NCI-H446 treated with DMSO at 0.1 percent for 48 hours (cell line): Measurements from ENCODE around the gene MEF2C.
A peak's percentile ranks its signal among the peaks of the same experiment; 100 is the strongest.
"Not testable (repeated sequence)": the region's sequence is repeated elsewhere in the genome, so short reads cannot be mapped to it uniquely, and the experiment has no call there.

Source experiments
- DNase-seq: peaks from one replicate; lab custom pipeline; 2025; lab: John Stamatoyannopoulos, UW

MEF2C gene

DNA sequence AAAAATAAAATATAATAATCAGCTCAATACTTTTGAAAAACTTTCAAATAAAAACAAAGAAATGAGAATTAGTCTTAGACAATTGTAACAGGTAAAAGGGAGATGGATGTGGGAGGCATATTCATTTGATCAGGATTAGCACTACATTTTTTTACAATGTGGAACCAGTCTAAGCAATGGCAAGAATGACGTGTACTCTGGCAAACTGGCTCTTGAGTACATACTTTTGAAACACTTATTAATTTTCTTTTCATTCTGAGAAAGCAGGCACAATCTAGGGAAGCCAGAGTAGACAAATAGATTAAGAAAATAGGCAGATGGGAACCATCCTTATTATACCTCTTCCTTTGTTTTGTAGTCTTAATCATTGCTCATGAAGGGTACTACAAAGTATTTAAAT is 79.7 kb downstream of the MEF2C start:
- DNase-seq: no peak

DNA sequence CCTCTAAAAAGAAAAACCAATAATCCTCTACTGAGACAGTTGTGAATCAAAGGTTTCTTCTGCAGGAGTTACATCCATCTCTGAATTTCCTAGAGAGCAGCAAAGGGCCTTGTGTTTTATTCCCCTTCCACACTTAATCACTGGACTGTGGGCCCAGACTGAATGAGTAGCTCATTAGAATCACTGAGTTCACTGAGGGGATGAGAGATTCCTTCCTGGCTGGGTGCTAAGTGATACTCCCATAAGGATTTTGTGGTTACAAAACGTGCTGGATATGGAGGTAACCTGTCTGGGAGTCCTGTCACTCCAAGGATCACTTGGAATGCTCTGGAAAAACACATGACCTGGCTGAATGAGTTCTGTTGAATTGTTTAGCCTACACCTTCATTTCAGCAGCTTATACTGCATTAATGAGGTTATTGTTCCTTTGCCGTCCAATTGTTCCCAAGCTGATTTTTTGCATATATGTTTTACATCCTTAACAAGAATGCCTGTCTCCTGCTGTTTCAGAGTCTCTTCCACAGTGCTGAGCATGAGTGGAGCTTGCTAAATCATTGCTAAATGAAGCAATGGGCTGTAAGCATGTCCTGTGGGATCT is 82.9 kb downstream of the MEF2C start:
- no peak for DNase-seq

DNA sequence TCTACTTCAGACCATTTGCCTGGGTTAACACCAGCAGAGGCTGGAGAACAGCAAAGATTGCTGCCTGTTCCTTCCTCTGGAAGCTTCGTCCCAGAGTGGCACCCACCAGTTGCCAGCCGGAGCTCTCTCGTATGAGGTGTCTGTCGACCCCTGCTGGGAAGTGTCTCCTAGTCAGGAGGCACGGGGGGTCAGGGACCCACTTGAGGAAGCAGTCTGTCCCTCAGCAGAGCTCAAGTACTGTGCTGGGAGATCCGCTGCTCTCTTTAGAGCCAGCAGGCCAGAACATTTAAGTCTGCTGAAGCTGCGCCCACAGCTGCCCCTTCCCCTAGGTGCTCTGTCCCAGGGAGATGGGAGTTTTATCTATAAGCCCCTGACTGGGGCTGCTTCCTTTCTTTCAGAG is 84.1 kb downstream of the MEF2C start:
- DNase-seq: not testable (repeated sequence)

DNA sequence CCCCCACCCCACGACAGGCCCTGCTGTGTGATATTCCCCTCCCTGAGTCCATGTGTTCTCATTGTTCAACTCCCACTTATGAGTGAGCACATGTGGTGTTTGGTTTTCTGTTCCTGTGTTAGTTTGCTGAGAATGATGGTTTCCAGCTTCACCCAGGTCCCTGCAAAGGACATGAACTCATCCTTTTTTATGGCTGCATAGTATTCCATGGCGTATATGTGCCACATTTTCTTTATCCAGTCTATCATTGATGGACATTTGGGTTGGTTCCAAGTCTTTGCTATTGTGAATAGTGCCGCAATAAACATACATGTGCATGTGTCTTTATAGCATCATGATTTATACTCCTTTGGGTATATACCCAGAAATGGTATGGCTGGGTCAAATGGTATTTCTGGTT is 89.2 kb downstream of the MEF2C start:
- not testable (repeated sequence) for DNase-seq

DNA sequence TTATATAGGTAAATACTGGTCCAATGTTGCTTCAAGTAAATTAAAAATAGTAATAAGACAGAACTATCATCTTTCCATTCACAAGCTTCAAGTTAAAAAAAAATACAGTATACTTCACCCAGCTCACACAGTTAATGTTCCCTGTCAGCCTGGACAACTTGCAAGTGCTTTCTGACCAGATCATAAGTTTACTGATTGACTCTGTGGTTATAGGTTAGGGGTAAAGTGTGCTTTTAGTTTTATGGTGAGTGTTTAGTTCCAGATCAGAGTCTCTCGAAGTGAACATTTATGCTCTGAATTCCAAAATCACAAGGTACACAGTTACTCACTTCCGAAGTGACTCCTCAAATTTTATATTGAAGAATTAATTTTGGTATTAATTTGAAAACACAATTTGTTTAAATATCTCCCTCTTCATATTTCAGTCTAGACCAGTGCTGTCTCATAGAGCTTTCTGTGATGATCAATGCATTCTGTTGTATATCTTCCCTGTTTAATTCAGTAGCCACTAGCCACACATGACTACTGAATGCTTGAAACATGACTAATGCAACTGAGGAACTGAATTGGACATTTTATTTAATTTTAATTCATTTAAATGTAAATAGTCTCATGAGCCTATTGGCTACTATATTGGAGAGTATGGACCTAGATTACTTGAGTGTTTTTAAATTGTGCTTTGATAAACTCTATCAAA is 90.7 kb downstream of the MEF2C start:
- DNase-seq: no peak

DNA sequence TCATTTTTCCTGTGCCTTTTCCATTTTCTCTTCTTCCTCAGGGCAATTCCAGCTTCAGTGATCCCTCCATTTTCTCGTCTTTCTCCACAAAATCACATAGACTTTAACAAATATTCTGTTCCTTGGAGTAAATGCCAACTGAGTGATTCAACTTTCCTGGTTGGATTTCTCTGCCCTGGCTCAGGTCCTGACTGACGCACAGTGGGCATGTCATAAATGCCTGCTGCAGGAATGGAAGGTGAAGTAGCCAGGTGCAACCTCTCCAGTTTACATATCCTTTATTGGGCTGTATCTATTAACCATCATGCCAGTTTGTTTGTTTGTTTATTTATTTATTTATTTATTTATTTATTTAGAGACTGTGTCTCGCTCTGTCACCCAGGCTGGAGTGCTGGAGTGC is 95.1 kb downstream of the MEF2C start:
- no peak for DNase-seq

DNA sequence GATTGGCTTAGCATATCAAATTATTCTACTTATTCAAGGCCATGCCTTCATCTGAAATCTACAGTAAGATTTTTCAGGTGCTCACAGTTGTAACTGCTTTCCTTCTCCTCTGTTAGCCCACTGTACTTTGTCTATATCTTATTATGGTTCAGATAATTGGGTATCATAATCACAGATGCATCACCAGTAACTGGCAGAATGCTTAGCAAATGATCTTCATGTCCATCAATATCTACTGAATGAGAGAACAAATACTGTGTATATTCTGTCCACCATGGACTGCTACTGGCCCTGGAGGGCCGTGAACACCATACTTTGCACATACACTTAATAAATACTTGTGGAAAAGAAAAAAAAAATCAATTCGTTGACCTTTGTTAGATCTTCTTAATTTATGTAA is 96.2 kb downstream of the MEF2C start:
- no peak for DNase-seq

DNA sequence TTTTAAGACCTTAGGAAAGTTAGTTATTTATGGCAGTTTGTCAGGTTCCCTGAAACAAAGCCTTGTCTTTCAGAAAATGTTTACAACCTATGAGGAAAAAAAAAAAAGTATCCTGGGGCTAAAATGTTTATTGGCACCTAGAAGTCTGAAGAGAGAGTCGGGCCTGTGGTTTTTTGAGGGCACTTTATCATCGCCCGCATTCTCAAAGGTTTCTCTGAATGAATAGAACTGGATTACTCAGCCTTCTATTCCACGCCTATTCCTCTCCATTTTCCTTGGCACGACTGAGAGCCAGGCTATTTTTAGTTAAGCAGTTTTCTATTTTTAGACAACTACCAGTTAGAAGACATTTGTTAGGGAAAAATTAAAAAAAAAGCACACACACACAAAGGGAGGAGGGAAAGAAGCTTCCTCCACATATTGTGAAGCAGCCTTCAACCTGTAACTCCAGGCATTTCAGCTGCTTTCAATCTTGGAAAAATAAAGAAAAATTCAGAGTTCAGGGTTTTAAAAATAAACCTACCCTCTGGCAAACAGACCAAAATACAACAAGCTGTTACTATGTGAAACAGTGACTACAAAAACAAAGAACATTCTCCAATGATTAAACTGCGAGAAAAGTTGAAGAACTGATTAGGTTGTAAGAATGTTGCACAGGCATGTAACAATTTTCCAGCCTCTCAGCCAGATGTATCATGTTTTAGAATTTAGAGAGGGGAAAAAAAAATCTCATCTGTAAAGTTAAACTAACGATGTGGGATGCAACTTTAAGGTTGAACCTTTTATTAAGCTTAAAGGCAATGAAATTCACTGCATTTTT is 97.0 kb downstream of the MEF2C start:
- peak; percentile 85 for DNase-seq

DNA sequence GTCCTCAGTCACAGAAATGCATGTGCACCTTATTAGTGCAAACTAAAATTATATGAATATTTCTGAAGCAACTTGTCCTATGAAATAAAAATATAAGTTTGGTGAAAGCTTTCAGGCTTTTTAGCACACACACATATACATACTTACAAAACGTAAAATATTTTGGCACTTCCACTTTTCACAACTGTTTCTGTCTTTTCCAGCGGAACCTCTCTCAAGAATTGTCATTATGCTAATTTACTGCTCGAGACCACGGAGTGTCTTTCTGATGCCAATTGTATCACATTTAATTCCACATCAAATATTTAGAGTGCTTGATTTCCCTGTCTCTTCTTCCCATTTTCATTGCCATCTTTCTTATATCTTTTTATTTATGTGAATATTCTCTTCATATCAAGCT is 100.4 kb downstream of the MEF2C start:
- no peak for DNase-seq

DNA sequence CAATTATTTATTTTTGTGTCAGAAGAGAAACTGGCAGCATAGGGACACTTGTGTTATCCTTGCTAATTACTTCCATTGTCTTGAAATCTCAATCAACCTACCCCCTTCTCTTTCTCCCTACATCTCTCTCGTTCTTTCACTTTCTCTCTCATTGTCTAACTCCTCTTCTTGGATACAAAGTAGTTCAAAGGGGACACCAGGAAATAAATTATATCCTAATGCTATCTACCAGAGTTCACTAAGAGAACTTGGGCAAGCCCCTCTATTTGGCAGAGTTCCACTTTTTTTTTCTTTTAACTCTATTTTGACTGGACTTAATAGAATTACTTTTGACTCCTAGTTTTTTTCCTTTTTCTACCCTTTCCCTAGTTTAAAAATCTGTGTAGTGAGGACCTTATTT is 102.2 kb downstream of the MEF2C start:
- no peak for DNase-seq

DNA sequence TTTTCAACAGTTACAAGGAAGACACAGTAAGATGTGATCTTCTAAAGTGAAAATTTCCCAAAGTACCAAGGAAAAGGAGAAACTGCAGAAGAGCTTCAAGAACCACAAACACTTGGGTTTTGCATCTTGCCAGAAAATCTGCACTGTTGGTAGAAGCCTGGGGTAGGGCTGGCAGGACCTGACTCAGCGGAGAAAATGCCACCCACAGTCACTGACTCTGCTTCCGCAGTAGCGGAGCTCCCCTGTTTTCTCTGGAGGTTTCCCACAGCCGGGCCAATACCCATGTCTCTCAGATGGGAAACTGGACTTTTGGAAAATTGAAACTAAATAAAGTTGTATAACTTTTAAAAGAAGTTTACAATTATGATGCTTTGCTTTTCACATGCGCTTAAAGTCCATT is 104.2 kb downstream of the MEF2C start:
- no peak for DNase-seq

DNA sequence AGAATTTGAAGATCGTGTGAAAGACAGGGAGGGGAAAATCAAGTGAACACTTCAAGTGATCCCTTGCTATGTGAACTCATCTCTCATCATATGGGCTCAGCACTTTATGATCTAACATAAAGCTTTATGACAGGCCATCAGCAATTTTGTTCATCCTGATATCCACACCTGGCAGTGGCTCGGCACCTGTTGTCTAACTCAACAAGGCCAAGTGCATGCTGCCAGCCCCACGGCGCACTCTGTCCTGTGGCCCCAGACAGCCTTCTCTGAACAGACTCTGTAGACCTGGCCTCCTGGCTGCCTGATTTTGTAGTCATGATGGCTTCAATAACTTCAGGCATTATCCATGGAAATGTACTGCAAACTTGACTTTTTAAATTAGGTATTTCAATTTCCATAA is 106.3 kb downstream of the MEF2C start:
- DNase-seq: no peak

DNA sequence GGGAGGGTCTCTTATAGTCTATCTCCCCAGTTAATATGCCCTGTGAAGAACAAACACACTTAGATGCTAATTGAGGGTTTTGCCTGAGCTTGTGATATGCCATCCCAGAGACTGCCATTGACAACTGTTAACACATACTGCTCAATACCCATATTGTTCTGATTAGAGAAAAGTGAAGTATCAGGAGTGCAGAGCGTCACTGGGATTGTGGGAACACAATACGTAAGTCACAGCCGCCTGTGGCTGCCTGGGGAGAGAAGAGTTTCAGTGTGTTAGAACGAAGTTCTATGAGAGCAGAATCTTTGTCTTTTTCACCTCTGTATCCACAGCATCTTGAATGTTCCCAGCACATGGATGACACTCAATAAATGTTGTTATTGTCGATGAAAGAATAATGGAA is 110.2 kb downstream of the MEF2C start:
- no peak for DNase-seq

DNA sequence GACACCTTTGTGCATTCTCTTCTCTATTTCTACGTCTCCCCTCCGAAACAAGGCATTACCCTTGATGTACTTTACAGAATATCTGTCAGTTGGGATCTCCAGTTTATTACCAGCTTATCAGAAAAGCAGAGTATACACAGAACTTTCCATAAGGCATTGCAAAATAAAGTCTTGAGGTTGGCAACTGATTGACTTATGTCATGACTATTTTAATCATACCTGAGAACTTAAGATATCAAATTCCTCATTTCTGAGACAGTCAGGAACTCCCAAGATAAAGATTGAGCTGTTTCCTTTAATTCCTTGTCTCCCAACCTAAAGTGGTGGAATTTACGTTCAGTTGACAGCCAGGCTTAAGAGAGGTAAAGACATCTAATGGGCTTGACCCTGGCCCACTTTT is 110.9 kb downstream of the MEF2C start:
- DNase-seq: no peak

DNA sequence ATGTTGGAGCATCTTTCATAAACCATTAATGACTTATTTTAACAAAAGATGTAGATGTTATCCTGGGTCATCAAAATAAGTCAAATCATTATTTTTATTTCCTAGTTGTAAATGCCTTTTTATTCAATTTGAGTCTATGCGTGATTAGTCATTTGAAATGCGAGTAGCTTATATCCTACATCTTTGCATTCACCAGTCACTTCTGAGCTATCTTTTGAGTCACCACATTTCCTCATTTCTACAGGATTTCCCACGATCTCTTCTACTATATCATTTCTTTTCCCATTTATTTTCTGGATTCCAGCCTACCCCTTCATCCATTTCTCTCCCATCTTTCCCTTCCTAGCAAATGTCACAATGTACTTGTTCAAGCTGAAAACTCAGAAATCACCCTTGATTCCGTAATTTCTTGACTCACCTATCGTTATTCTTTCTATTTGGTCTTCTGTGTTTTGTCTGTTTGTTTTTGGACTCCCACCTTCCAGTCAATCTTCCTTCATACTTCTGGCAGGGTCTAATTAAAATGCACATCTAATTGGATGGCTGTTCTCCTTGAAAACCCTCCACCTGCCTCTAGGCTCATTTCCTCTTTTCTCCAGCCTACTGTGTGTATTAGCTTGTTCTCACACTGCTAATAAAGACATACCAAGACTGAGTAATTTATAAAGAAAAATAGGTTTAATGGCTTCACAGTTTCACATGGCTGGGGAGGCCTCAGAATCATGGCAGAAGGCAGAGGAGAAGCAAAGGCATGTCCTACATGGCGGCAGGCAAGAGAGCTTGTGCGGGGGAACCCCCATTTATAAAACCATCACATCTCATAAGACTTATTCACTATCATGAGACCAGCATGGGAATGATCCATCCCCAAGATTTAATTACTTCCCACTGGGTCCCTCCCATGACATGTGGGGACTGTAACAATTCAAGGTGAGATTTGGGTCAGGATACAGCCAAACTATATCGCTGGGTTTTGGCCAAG is 112.4 kb downstream of the MEF2C start:
- DNase-seq: no peak

DNA sequence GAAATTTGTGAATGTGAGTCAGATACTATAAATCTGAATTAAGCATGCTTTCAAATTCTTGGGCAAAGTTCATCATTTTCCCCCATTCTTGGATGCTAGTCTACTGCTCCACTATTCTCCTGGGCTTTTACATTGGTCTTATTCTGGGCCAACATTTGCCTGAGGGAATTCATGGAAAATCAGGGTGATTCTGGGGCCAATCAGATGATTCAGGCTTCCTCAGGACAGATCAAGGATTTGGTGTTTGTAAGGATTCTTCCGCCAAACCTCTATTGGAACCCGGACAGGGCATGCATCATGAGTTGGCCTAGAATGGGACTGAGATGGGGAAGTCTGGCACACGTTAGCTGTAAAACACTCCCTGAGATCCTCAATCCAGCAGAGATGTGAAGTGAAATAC is 113.8 kb downstream of the MEF2C start:
- peak; percentile 78 for DNase-seq

DNA sequence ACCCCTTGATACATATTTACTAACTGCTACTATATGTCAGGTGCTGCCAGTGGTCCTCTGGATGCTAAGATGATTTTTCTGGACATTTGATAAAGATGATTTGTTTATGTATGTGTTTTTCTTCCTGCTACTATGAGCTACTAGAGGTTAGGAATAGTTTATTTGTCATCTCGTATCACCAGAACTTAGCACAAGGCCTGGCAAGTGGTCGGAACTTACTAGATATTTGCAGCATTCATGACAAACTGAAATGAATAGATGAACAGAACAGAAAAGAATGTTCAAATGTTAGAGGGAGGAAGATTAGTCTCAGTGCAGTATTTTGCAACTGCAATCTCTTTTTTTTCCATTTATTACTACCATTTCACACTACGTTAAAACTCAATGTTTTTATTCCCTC is 114.6 kb downstream of the MEF2C start:
- DNase-seq: no peak

DNA sequence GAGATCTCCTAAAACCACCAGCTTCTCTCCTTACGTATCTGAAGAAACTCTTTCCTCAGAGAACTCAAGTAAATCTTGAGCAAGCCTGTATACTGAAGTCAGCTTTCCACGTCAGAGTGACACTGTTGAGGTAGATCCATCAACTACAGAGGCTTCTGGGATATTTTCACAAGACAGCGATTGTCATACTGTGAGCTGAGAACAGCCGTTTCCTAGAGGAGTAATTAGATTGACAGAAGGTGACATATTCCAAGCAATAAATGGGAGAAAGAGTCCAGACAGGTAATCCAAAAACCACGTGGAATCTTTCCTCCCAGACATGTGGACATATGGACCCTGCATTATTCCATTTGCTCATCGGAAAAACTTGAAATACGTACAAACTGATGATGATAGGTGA is 117.2 kb downstream of the MEF2C start:
- DNase-seq: no peak

DNA sequence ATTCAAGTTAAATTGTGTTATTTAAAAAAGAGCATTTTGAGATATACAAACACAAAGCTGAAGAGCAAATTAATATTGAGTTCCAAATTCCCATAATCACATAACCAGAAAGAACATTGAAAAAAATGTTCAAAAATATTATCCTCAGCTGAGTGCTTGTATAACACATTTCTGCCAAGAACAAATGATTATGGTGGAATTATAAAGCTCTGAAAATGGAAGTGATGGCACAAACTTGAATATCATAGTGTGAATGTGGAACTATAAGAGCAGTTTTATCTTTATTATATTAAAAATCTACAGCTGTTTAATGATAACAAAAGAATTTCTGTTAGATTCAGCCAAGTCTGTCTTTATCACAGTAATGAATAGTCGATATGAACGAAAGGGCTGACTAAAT is 117.8 kb downstream of the MEF2C start:
- no peak for DNase-seq

DNA sequence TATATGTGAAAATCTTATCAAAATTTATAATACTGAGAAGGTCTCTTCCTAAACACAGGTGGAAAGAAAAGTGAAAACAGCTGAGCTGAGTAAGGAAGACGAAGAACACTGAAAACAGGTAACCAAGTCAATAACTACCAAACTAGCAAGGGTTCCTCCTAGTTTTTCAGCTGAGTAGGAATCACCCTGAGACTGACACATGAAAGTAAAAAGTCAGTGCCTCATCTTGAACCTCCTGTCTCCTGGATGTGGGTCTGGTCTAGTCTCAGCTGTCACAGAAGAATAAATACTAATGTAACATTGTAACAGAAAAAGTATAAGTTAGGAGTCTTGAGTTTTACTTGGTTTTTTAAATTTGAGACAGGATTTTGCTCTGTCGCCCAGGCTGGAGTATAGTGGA is 121.0 kb downstream of the MEF2C start:
- DNase-seq: no peak

DNA sequence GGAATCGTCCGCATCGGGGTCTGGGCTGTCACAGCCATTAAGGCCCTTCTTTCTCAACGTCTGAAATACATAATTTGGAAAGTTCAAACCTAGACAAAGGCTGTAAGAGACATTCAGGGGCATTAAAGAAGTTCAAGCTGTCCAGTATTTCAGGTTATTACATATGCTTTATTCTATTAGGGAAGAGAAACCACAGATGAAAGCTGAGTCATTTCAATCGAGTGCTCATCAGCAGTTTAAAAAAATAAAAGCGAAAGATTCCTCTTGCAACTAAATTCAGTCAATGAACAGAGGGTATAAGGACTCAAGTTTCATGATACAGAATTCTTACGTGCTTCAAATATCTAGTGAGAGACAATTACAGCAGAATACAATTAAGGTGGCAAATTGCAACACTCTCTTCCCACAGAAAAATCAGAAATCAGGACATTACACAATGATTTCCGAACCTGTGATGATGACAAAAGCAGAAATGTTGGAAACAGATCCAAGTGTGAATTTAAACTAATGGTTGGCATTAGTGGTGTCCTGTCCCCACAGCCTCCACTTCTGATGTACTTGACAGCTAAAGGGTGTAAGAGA is 121.6 kb downstream of the MEF2C start:
- DNase-seq: no peak

DNA sequence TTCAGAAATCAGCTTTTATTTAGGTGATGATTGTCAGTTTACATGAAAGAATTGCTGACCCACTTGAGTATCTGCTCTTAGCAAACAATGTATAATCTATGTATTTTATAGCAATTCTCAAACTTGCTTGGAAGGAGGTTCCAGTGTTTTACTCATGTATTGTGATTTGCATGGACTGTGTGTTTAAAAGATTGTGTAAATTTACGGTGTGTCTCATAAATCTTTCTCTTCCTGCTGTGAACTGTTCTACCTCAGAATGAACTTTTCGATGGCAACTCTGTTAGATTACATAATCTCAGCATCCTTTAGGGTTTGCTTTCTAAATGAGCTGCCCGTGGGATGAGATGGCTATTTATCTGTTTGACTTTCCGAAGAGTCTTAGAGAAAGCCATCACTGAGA is 122.5 kb downstream of the MEF2C start:
- no peak for DNase-seq
